Activated CD8-positive, alpha-beta memory T cell treated with anti-CD3 and anti-CD28 coated beads, Interleukin-2, amount 10 ng/mL, durations not matched to agents 7 days and 5 days (primary cell): Measurements from ENCODE around the gene LVRN. TPM values are rescaled to one million over a fixed set of nuclear protein-coding genes. Genes with fewer than 3 reads are reported as not detected.

Source experiments
- ATAC-seq: fragments of 150-1000 bp; cut with Tn5 transposase; one replicate; pipeline ENCODE4 v1.10.0; 2021; ENCODE audit warnings: moderate library complexity
- CTCF ChIA-PET: fragments of 350-600 bp; sonication (Branson Sonifier 250); formaldehyde crosslinking; loops from one replicate; lab custom pipeline; 2021; ENCODE audit warnings: antibody characterized with exemption; lab: Charles Lee
- DNase-seq: peaks from one replicate; pipeline ENCODE4 v3.0.0-alpha.2; 2020
- H3K27ac Mint-ChIP-seq: one replicate; pipeline ENCODE4 v1.8.0; 2021; ENCODE audit warnings: mild to moderate bottlenecking, mixed read lengths
- H3K27me3 Mint-ChIP-seq: one replicate; pipeline ENCODE4 v1.8.0; 2021; ENCODE audit warnings: mixed read lengths
- H3K36me3 Mint-ChIP-seq: one replicate; pipeline ENCODE4 v1.8.0; 2021; ENCODE audit warnings: mild to moderate bottlenecking, mixed read lengths
- H3K4me1 Mint-ChIP-seq: one replicate; pipeline ENCODE4 v1.8.0; 2021; ENCODE audit warnings: mixed read lengths
- H3K4me3 Mint-ChIP-seq: one replicate; pipeline ENCODE4 v1.8.0; 2021; ENCODE audit warnings: mild to moderate bottlenecking, moderate library complexity, mixed read lengths
- H3K9me3 Mint-ChIP-seq: one replicate; pipeline ENCODE4 v1.8.0; 2022; ENCODE audit warnings: low read depth, mixed read lengths
- total RNA-seq, 2 experiments: library from RNA; stranded (reverse); gene quantifications; one replicate each; pipeline ENCODE4 v1.2.3, GENCODE V29; 2021

LVRN gene
- total RNA-seq, 2 experiments from 2014 or later = 0.09 to 0.23 TPM

GRCh38 chr5:116011046-116011445 lies 48.8 kb downstream of the LVRN start:
- DNase-seq = no peak
- peaks cover 14% of the 10 kb centered on the region for H3K27me3 Mint-ChIP-seq
- no peaks in the 10 kb centered on the region for H3K4me1 Mint-ChIP-seq
- CTCF ChIA-PET = no interaction called here
- no peak overlapping the region for H3K4me3 Mint-ChIP-seq
- no peaks in the 10 kb centered on the region for H3K9me3 Mint-ChIP-seq
- ATAC-seq = no peak
- H3K27ac Mint-ChIP-seq = no peak overlapping the region
- H3K36me3 Mint-ChIP-seq = no peaks in the 10 kb centered on the region

GRCh38 chr5:116013207-116013785 lies 51.0 kb downstream of the LVRN start:
- Mint-ChIP-seq H3K4me1 (no peaks in the 10 kb centered on the region), H3K27me3 (peaks cover 14% of the 10 kb centered on the region), H3K36me3 (no peaks in the 10 kb centered on the region), H3K27ac (no peak overlapping the region), H3K9me3 (no peaks in the 10 kb centered on the region), H3K4me3 (no peak overlapping the region)
- no peak for ATAC-seq
- CTCF ChIA-PET = no interaction called here
- no peak for DNase-seq

GRCh38 chr5:116013936-116014335 lies 51.7 kb downstream of the LVRN start:
- ATAC-seq = no peak
- Mint-ChIP-seq H3K4me3 (no peak overlapping the region), H3K4me1 (peaks cover 2% of the 10 kb centered on the region), H3K27me3 (peaks cover 14% of the 10 kb centered on the region), H3K27ac (no peak overlapping the region), H3K36me3 (no peaks in the 10 kb centered on the region), H3K9me3 (no peaks in the 10 kb centered on the region)
- CTCF ChIA-PET = no interaction called here
- no peak for DNase-seq

- no peaks in the 10 kb centered on the region for H3K36me3 Mint-ChIP-seq
- no peaks in the 10 kb centered on the region for H3K9me3 Mint-ChIP-seq
- ATAC-seq = no peak
- H3K4me3 Mint-ChIP-seq = no peak overlapping the region
- DNase-seq = no peak
- CTCF ChIA-PET = no interaction called here
- no peak overlapping the region for H3K27ac Mint-ChIP-seq
- peaks cover 4% of the 10 kb centered on the region for H3K4me1 Mint-ChIP-seq
- H3K27me3 Mint-ChIP-seq = peaks cover 20% of the 10 kb centered on the region
Measured at GRCh38 chr5:116023619-116024018, 61.3 kb downstream of the LVRN start.

GRCh38 chr5:116025866-116026265 lies 63.6 kb downstream of the LVRN start:
- DNase-seq = no peak

GRCh38 chr5:116032094-116032517 lies 69.8 kb downstream of the LVRN start, which contains the start of gene ARL14EPL:
Gene ARL14EPL, plus strand, starts transcription at chr5:116032472. Its CDS starts 18,994 bp downstream, at chr5:116051466.
- H3K9me3 Mint-ChIP-seq = no peaks in the 10 kb centered on the region
- peaks cover 26% of the 10 kb centered on the region for H3K27me3 Mint-ChIP-seq
- no peaks in the 10 kb centered on the region for H3K36me3 Mint-ChIP-seq
- DNase-seq = peak; percentile 71
- H3K4me3 Mint-ChIP-seq = peak within 1 kb of the TSS; percentile 48
- CTCF ChIA-PET = interaction anchor here (0.5 to 2.3 kb wide), 8 partner anchors 12 to 1001 kb away, joined by 3 to 6 read pairs (median 3); no protein-coding TSS in a partner anchor
- H3K27ac Mint-ChIP-seq = peak within 1 kb of the TSS; percentile 45
- H3K4me1 Mint-ChIP-seq = peaks cover 28% of the 10 kb centered on the region
- ATAC-seq = peak; percentile 98

More at GRCh38 chr5:116025866-116026265, 63.6 kb downstream of the LVRN start:
- no peak overlapping the region for H3K4me3 Mint-ChIP-seq
- ATAC-seq = no peak
- peaks cover 26% of the 10 kb centered on the region for H3K27me3 Mint-ChIP-seq
- no peak overlapping the region for H3K27ac Mint-ChIP-seq
- CTCF ChIA-PET = no interaction called here
- no peaks in the 10 kb centered on the region for H3K9me3 Mint-ChIP-seq
- no peaks in the 10 kb centered on the region for H3K36me3 Mint-ChIP-seq
- no peaks in the 10 kb centered on the region for H3K4me1 Mint-ChIP-seq

GRCh38 chr5:116032991-116033390 lies 70.7 kb downstream of the LVRN start:
- CTCF ChIA-PET = interaction anchor here (1.1 to 2.3 kb wide), 4 partner anchors 35 to 257 kb away, joined by 3 to 6 read pairs (median 3); no protein-coding TSS in a partner anchor
- no peaks in the 10 kb centered on the region for H3K9me3 Mint-ChIP-seq

GRCh38 chr5:116035123-116035522 lies 72.8 kb downstream of the LVRN start:
- CTCF ChIA-PET = interaction anchor here (1.7 kb wide), 2 partner anchors 102 to 216 kb away, joined by 3 to 4 read pairs; no protein-coding TSS in a partner anchor
- no peak for DNase-seq
- no peak for ATAC-seq
- Mint-ChIP-seq H3K9me3 (no peaks in the 10 kb centered on the region), H3K36me3 (no peaks in the 10 kb centered on the region), H3K4me3 (no peak overlapping the region), H3K27me3 (peaks cover 14% of the 10 kb centered on the region), H3K4me1 (peaks cover 50% of the 10 kb centered on the region), H3K27ac (no peak overlapping the region)

More at GRCh38 chr5:116032991-116033390, 70.7 kb downstream of the LVRN start:
- DNase-seq = no peak
- H3K4me1 Mint-ChIP-seq = peaks cover 36% of the 10 kb centered on the region
- peak overlapping the region; percentile 35 for H3K27ac Mint-ChIP-seq
- H3K27me3 Mint-ChIP-seq = peaks cover 21% of the 10 kb centered on the region
- no peaks in the 10 kb centered on the region for H3K36me3 Mint-ChIP-seq
- peak; percentile 24 for ATAC-seq
- no peak overlapping the region for H3K4me3 Mint-ChIP-seq

- Mint-ChIP-seq H3K4me3 (no peak overlapping the region), H3K36me3 (no peaks in the 10 kb centered on the region), H3K9me3 (no peaks in the 10 kb centered on the region), H3K4me1 (peaks cover 43% of the 10 kb centered on the region), H3K27ac (no peak overlapping the region), H3K27me3 (peaks cover 9% of the 10 kb centered on the region)
- no peak for DNase-seq
- ATAC-seq = no peak
- CTCF ChIA-PET = no interaction called here
Measured at GRCh38 chr5:116037236-116037822, 75.1 kb downstream of the LVRN start.

GRCh38 chr5:116038817-116039216 lies 76.5 kb downstream of the LVRN start:
- peak; percentile 80 for ATAC-seq
- peak; percentile 63 for DNase-seq

GRCh38 chr5:116042375-116042774 lies 80.1 kb downstream of the LVRN start:
- CTCF ChIA-PET = interaction anchor here (0.7 to 1.3 kb wide), 2 partner anchors 25 to 26 kb away, joined by 4 read pairs; no protein-coding TSS in a partner anchor
- no peak for ATAC-seq

More at GRCh38 chr5:116038817-116039216, 76.5 kb downstream of the LVRN start:
- H3K4me3 Mint-ChIP-seq = no peak overlapping the region
- H3K36me3 Mint-ChIP-seq = no peaks in the 10 kb centered on the region
- no peaks in the 10 kb centered on the region for H3K9me3 Mint-ChIP-seq
- peaks cover 10% of the 10 kb centered on the region for H3K27me3 Mint-ChIP-seq
- peak overlapping the region; percentile 66 for H3K27ac Mint-ChIP-seq
- H3K4me1 Mint-ChIP-seq = peaks cover 33% of the 10 kb centered on the region
- CTCF ChIA-PET = interaction anchor here (0.9 kb wide), 1 partner anchor 204 kb away, joined by 3 read pairs; no protein-coding TSS in a partner anchor

GRCh38 chr5:116044073-116044472 lies 81.8 kb downstream of the LVRN start:
- peaks cover 12% of the 10 kb centered on the region for H3K27me3 Mint-ChIP-seq
- CTCF ChIA-PET = interaction anchor here (0.6 to 1.0 kb wide), 2 partner anchors 12 to 143 kb away, joined by 3 read pairs; partner anchors contain the start of gene ARL14EPL
- no peak overlapping the region for H3K4me3 Mint-ChIP-seq
- H3K4me1 Mint-ChIP-seq = peaks cover 22% of the 10 kb centered on the region
- ATAC-seq (no peak), DNase-seq (no peak)
- H3K36me3 Mint-ChIP-seq = no peaks in the 10 kb centered on the region
- H3K9me3 Mint-ChIP-seq = no peaks in the 10 kb centered on the region
- no peak overlapping the region for H3K27ac Mint-ChIP-seq

More at GRCh38 chr5:116042375-116042774, 80.1 kb downstream of the LVRN start:
- Mint-ChIP-seq H3K4me1 (peaks cover 37% of the 10 kb centered on the region), H3K9me3 (no peaks in the 10 kb centered on the region), H3K27me3 (peaks cover 8% of the 10 kb centered on the region), H3K36me3 (no peaks in the 10 kb centered on the region), H3K4me3 (no peak overlapping the region), H3K27ac (no peak overlapping the region)
- no peak for DNase-seq

- H3K4me3 Mint-ChIP-seq = no peak overlapping the region
- H3K36me3 Mint-ChIP-seq = no peaks in the 10 kb centered on the region
- CTCF ChIA-PET = no interaction called here
- no peak for DNase-seq
- peaks cover 15% of the 10 kb centered on the region for H3K27me3 Mint-ChIP-seq
- no peak overlapping the region for H3K27ac Mint-ChIP-seq
- ATAC-seq = no peak
- peaks cover 18% of the 10 kb centered on the region for H3K4me1 Mint-ChIP-seq
- H3K9me3 Mint-ChIP-seq = no peaks in the 10 kb centered on the region
Measured at GRCh38 chr5:116045821-116046220, 83.5 kb downstream of the LVRN start.
